CD14-positive monocyte (primary cell): Measurements from ENCODE around the gene IL7R. TPM values are rescaled to one million over a fixed set of nuclear protein-coding genes. Genes with fewer than 3 reads are reported as not detected.

ENCODE experiments used
- DNase-seq, 3 donors: peaks; one replicate each; pipeline ENCODE4 v3.0.0-alpha.2; 2011 to 2022
- H2AFZ ChIP-seq: 2 replicates; pipeline ENCODE4 v1.6.0; 2012; ENCODE audit warnings: mild to moderate bottlenecking, low read depth, low read length, inconsistent platforms; ENCODE audit not compliant: insufficient read depth, poor library complexity, severe bottlenecking
- H3K27ac ChIP-seq, 2 donors: 1 replicate in 1 of 2; 2 replicates in 1 of 2; pipeline ENCODE4 v1.5.1; 2012 to 2013; ENCODE audit warnings: low read length in 2 of 2, control low read depth in 1 of 2, inconsistent platforms in 1 of 2, low read depth in 1 of 2, mild to moderate bottlenecking in 1 of 2
- H3K27me3 ChIP-seq, 2 donors: one replicate each; pipeline versions ENCODE4 v1.6.0 to v1.6.1; 2011 to 2013; ENCODE audit warnings: low read length in 2 of 2; ENCODE audit not compliant: control insufficient read depth in 2 of 2, insufficient read depth in 2 of 2
- H3K36me3 ChIP-seq, 2 donors: replicated peaks in 1 of 2; 1 replicate in 1 of 2; 2 replicates in 1 of 2; pipeline versions ENCODE4 v1.5.1 to v1.6.1; 2012 to 2013; ENCODE audit warnings: low read length in 2 of 2, control low read depth in 1 of 2, inconsistent platforms in 1 of 2, mild to moderate bottlenecking in 1 of 2; ENCODE audit not compliant: insufficient read depth in 2 of 2, control insufficient read depth in 1 of 2
- H3K4me1 ChIP-seq, 2 donors: 1 replicate in 1 of 2; 2 replicates in 1 of 2; pipeline versions ENCODE4 v1.5.1 to v1.6.1; 2012 to 2013; ENCODE audit warnings: low read length in 2 of 2, control low read depth in 1 of 2, inconsistent platforms in 1 of 2, mild to moderate bottlenecking in 1 of 2, moderate library complexity in 1 of 2; ENCODE audit not compliant: insufficient read depth in 2 of 2, control insufficient read depth in 1 of 2
- H3K4me2 ChIP-seq: replicated peaks from 2 replicates; pipeline ENCODE3; 2012; ENCODE audit warnings: low read length, moderate library complexity, mild to moderate bottlenecking; ENCODE audit not compliant: poor library complexity, severe bottlenecking; ENCODE audit errors: extremely low read depth
- H3K4me3 ChIP-seq, 3 experiments: fragments of 200-600 bp in 1 of 3; sonication (generic) in 1 of 3; replicated peaks in 1 of 3; 1 replicate in 2 of 3; 2 replicates in 1 of 3; pipeline ENCODE4 v1.5.1; 2011 to 2013; ENCODE audit warnings: low read length in 3 of 3, mild to moderate bottlenecking in 3 of 3, control low read depth in 2 of 3, low read depth in 2 of 3, inconsistent platforms in 1 of 3, moderate library complexity in 1 of 3
- H3K79me2 ChIP-seq: 2 replicates; pipeline ENCODE4 v1.6.0; 2012; ENCODE audit warnings: mild to moderate bottlenecking, control low read depth, inconsistent platforms, low read length, moderate library complexity; ENCODE audit not compliant: insufficient read depth
- H3K9ac ChIP-seq: 2 replicates; pipeline ENCODE4 v1.6.0; 2017; ENCODE audit warnings: low read length, mild to moderate bottlenecking; ENCODE audit not compliant: insufficient read depth, poor library complexity, severe bottlenecking
- H3K9me3 ChIP-seq, 2 donors: replicated peaks in 1 of 2; 1 replicate in 1 of 2; 2 replicates in 1 of 2; pipeline versions ENCODE4 v1.5.1 to v1.6.1; 2012 to 2013; ENCODE audit warnings: low read length in 2 of 2, control low read depth in 1 of 2; ENCODE audit not compliant: control insufficient read depth in 1 of 2, insufficient read depth in 1 of 2
- H4K20me1 ChIP-seq: 2 replicates; pipeline ENCODE4 v1.6.0; 2012; ENCODE audit warnings: mild to moderate bottlenecking, low read length, control low read depth, moderate library complexity; ENCODE audit not compliant: insufficient read depth
- H3K27ac Mint-ChIP-seq, 7 donors: one replicate each; pipeline ENCODE4 v1.8.0; 2020; ENCODE audit warnings: mild to moderate bottlenecking in 7 of 7, mixed read lengths in 7 of 7, moderate library complexity in 6 of 7, inconsistent platforms in 2 of 7
- H3K27me3 Mint-ChIP-seq, 3 donors: one replicate each; pipeline ENCODE4 v1.8.0; 2021 to 2022; ENCODE audit warnings: low read depth in 3 of 3, mild to moderate bottlenecking in 3 of 3, mixed read lengths in 3 of 3, moderate library complexity in 3 of 3, inconsistent platforms in 1 of 3
- H3K36me3 Mint-ChIP-seq, 2 donors: one replicate each; pipeline ENCODE4 v1.8.0; 2020; ENCODE audit warnings: mixed read lengths in 2 of 2, inconsistent platforms in 1 of 2, mild to moderate bottlenecking in 1 of 2
- H3K4me1 Mint-ChIP-seq: one replicate; pipeline ENCODE4 v1.8.0; 2020; ENCODE audit warnings: mild to moderate bottlenecking, mixed read lengths
- H3K4me3 Mint-ChIP-seq, 2 donors: one replicate each; pipeline ENCODE4 v1.8.0; 2020; ENCODE audit warnings: mild to moderate bottlenecking in 2 of 2, mixed read lengths in 2 of 2, moderate library complexity in 1 of 2
- H3K9me3 Mint-ChIP-seq, 7 donors: one replicate each; pipeline ENCODE4 v1.8.0; 2020 to 2022; ENCODE audit warnings: mixed read lengths in 7 of 7, mild to moderate bottlenecking in 6 of 7, moderate library complexity in 6 of 7, inconsistent platforms in 2 of 7
- WGBS: methylation state at CpG from one replicate; pipeline ENCODE4 v1.1.5; 2013; ENCODE audit warnings: missing lambda C conversion rate; ENCODE audit not compliant: insufficient coverage; 5-methylcytosine and 5-hydroxymethylcytosine counted together
- intact Hi-C, 2 donors: fragments of 100-400 bp; cut with micrococcal nuclease; formaldehyde crosslinking; loops; one replicate each; pipeline versions ENCODE4 v1.15.0 to v1.15.1; 2023
- polyA plus RNA-seq, 3 donors: library from polyadenylated mRNA; depleted of rRNA in 1 of 3; unstranded in 2 of 3; stranded (reverse) in 1 of 3; fragments of 300-500 nt in 2 of 3; fragments of >200 nt in 1 of 3; fragmentation: Illumina TruSeq in 2 of 3; gene quantifications; 1 replicate in 2 of 3; 2 replicates in 1 of 3; pipeline ENCODE4 v1.2.3, GENCODE V29; 2012 to 2021
- TF ChIP-seq, protein P1 (sequence below): fragments of 200-600 bp; IDR thresholded peaks from one replicate; pipeline ENCODE4 v1.8.0; 2022; ENCODE audit warnings: antibody characterized with exemption, mild to moderate bottlenecking

Gene IL7R
- polyA plus RNA-seq, 3 donors, result 0.12 to 1.9 (median 1.1) TPM

DNA sequence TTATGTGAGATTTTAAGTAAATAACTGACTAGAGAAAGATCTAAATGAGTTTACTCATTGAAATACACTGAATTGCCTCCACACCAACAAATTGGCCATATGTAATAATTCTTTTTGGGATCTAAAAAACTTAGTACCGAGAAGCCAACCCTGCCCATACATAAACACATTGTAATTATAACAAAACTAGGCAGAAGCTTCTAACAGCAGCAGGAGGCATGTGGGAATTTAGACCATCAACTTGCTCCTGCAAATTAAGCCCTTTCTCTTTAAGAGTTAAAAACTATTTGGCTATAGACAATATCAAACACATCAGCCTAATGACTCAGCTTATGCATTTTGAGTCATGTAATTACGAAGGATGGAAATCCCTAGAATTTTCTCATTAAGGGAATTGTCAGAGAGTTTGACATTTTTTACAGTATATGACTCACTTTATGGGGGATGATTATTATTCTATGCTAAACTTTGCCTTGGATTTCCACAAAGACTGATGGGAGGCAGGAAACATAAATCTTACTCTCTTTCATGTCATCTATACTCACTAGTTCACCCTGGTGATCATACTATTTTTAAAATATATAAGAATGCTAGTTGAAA, 1.0 kb downstream of the IL7R start:
- no peak overlapping the region for H3K4me2 ChIP-seq
- H3K27me3 ChIP-seq, result no peaks in the 10 kb centered on the region
- Mint-ChIP-seq H3K4me3 (no peak overlapping the region), H3K27ac (no peak overlapping the region), H3K4me1 (peaks cover 23% of the 10 kb centered on the region), H3K9me3 (peaks cover 0 to 2% (median 0%) of the 10 kb centered on the region in 7 donors), H3K36me3 (no peaks in the 10 kb centered on the region), H3K27me3 (peaks cover 0 to 2% (median 0%) of the 10 kb centered on the region in 3 donors)
- TF ChIP-seq, protein P1, sequence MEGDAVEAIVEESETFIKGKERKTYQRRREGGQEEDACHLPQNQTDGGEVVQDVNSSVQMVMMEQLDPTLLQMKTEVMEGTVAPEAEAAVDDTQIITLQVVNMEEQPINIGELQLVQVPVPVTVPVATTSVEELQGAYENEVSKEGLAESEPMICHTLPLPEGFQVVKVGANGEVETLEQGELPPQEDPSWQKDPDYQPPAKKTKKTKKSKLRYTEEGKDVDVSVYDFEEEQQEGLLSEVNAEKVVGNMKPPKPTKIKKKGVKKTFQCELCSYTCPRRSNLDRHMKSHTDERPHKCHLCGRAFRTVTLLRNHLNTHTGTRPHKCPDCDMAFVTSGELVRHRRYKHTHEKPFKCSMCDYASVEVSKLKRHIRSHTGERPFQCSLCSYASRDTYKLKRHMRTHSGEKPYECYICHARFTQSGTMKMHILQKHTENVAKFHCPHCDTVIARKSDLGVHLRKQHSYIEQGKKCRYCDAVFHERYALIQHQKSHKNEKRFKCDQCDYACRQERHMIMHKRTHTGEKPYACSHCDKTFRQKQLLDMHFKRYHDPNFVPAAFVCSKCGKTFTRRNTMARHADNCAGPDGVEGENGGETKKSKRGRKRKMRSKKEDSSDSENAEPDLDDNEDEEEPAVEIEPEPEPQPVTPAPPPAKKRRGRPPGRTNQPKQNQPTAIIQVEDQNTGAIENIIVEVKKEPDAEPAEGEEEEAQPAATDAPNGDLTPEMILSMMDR, result no peak
- H3K27ac ChIP-seq, result no peak overlapping the region
- H3K36me3 ChIP-seq, result no peaks in the 10 kb centered on the region
- intact Hi-C loops, result no loop called here
- H3K4me3 ChIP-seq, result no peak overlapping the region
- no CpG with 5 or more reads among the region's 2 CpGs for WGBS
- H2AFZ ChIP-seq, result no peak overlapping the region
- H3K79me2 ChIP-seq, result no peaks in the 10 kb centered on the region
- peak in 1 of 3 donors; percentile 47 for DNase-seq
- H4K20me1 ChIP-seq, result no peaks in the 10 kb centered on the region
- no peaks in the 10 kb centered on the region for H3K9me3 ChIP-seq
- no peak overlapping the region for H3K9ac ChIP-seq
- H3K4me1 ChIP-seq, result peaks cover 14 to 15% of the 10 kb centered on the region in 2 donors

DNA sequence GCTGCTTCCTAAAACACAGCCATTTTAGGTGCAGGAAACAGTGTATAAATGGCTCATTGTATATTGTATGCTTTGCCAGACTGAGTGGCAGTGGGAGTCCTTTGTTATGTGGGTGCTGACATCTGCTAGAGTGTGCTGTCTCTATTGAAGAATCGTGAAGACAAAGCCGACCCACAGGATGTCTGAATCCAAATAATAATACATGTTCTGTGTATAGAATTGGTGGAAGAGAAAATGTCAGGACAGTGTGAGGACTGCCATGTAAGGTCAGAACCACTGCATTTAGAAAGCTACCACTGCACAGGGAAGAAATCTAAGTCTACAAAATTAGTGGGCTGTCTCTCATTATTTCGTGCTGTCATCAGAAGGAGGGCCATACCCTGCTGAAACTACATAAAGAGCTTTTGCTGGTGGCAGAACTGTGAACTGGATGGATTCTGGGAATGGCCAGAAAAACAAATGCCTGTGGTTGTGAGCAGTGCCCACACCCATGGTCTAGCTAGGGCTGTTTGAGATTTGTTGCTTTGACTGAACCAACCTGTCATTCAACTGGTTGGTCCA, 2.5 kb downstream of the IL7R start:
- H3K79me2 ChIP-seq, result no peaks in the 10 kb centered on the region
- H3K4me1 Mint-ChIP-seq, result peaks cover 13% of the 10 kb centered on the region
- H3K4me3 ChIP-seq, result no peak overlapping the region
- no peak overlapping the region for H2AFZ ChIP-seq
- DNase-seq, result no peak
- no peak overlapping the region for H3K4me3 Mint-ChIP-seq
- no peak overlapping the region for H3K9ac ChIP-seq
- H3K4me1 ChIP-seq, result peaks cover 8 to 12% of the 10 kb centered on the region in 2 donors
- H3K9me3 ChIP-seq, result no peaks in the 10 kb centered on the region
- TF ChIP-seq, protein P1, result no peak
- peaks cover 0 to 2% (median 0%) of the 10 kb centered on the region in 3 donors for H3K27me3 Mint-ChIP-seq
- WGBS, result 100% methylated on average over 1 of the region's 3 CpGs
- no peaks in the 10 kb centered on the region for H3K9me3 Mint-ChIP-seq
- H3K4me2 ChIP-seq, result no peak overlapping the region
- H3K27ac ChIP-seq, result no peak overlapping the region
- no peaks in the 10 kb centered on the region for H3K36me3 ChIP-seq
- no peaks in the 10 kb centered on the region for H3K27me3 ChIP-seq
- no peaks in the 10 kb centered on the region for H4K20me1 ChIP-seq
- H3K27ac Mint-ChIP-seq, result no peak overlapping the region
- H3K36me3 Mint-ChIP-seq, result no peaks in the 10 kb centered on the region
- intact Hi-C loops, result no loop called here
